IPS-18c (cell line): ENCODE measurements around the gene RIT1.
A peak's percentile ranks its signal among the peaks of the same experiment; 100 is the strongest.
"Not testable (repeated sequence)": the region's sequence is repeated elsewhere in the genome, so short reads cannot be mapped to it uniquely, and the experiment has no call there.

Source experiments
- H3K4me3 ChIP-seq: 2 replicates; pipeline ENCODE4 v1.7.0; 2013; ENCODE audit warnings: low read depth, mild to moderate bottlenecking, low read length, moderate library complexity; ENCODE audit not compliant: insufficient read depth
- H3K9me3 ChIP-seq: one replicate; pipeline ENCODE4 v1.6.1; 2013; ENCODE audit warnings: mild to moderate bottlenecking, low read length, moderate library complexity; ENCODE audit not compliant: control insufficient read depth, insufficient read depth

The RIT1 gene

DNA sequence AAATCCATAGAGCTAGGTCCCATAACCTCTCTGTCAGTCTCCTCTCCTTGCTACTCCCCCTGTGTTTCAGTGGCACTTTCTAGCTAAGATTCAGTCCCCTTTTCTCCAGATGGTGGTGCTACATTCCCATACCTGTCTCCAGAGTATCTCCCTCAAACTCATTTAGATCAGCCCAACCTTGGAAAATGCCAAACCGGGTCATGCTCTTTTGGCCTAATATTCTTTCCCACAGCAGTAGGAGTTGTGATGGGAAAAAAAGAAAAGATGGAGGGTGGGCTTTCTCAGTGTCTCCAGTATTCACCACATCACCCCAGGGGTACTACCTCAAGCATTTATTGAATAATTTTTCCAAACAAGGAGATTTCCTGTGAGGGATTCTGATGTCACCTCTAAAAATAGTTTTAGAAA lies 27.1 kb upstream of the RIT1 start:
- H3K4me3 ChIP-seq = no peak overlapping the region
- no peaks in the 10 kb centered on the region for H3K9me3 ChIP-seq

DNA sequence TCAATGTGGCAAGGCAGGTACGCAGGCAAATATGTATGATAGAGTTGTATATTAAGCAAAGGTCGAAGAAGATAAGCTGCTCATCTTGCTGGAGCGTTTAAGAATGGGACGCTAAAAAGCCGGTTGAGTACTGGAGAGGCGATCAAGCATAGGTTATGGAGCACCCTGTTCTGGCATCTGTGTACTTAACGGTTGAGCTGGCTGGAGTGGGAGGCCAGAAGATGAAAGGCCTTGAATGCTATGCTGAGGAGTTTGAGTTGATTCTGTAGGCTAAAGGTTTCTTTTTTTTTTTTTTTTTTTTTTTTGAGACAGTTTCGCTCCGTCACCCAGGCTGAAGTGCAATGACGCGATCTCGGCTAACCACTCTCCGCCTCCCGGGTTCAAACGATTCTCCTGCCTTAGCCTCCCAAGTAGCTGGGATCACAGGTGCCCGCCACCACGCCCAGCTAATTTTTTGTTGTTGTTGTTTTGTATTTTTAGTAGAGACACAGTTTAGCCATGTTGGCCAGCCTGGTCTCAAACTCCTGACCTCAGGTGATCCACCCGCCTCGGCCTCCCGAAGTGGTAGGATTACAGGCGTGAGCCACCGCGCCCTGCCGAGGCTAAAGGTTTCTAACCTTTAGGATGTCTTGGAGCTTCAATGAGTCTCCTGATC lies 23.9 kb upstream of the RIT1 start:
- Histone ChIP-seq H3K4me3 (peak overlapping the region; percentile 95), H3K9me3 (no peaks in the 10 kb centered on the region)

DNA sequence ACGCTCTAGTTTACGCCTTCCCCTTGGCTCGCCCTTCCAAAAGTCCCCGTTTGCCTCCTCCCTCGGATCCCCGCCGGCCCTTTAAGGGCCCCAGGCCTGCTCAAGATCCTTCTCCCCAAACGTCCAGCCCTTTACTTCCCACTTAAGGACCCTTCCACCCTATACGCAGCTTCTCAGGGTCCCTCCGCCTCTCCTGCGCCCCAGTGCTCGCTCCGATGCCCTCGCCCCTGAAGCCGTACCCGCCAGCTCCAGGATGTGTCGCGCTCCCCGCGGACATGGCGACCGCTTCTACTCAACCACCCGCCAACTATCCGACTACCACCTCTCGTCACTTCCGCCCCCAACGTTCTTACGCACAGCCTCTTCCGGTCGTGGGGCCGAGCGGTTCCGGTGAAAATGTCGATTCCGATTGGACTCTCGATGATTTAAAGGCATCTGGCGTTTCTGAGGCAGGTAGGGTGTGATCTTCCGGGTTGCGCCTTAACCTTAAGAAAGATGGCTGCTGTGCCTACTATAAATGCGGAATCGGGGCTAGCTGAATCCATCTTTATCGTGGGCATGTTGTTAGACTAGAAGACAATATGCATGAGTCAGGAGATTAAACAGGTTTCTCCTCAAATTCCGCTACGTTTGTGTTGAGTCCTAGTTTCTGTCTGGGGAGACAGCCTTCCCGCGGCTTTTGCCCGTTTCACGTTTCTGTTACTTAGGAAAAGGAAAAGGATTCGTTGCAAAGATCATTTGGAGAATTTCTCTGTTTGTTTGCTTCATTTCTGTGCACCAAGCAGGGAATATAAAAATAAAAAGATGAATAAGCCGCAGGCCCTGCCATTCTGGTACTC lies 23.2 kb upstream of the RIT1 start, which contains the start of gene KHDC4:
Gene KHDC4, minus strand, starts transcription at position 317 of the 839 bp plus-strand sequence. Its CDS starts 40 bp downstream, at position 277.
- no peaks in the 10 kb centered on the region for H3K9me3 ChIP-seq
- peak within 1 kb of the TSS; percentile 95 for H3K4me3 ChIP-seq

DNA sequence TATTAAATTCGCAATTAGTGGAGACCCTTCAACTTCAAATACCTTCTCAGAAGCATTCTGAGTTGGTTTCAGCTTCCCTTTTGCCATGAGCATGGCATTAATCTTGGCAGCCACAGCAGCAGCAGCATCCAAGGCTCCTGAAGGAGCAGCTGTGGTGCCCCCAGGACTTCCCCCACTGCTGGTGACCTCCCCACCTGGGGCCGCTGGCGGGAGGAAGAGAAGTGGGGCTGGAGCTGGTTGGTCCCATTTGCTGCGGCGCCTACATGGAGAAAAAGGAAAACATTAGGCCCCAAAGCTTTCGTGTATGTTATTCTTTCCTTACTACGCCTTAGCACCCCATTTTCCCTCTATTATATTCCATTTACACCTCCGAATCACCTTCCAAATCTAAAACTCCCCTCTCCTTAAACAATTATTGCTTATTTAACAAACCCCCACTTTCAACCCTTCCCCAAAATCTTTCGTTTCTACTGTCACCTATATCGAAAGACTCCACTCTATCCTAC lies 22.5 kb upstream of the RIT1 start:
- H3K9me3 ChIP-seq = no peaks in the 10 kb centered on the region
- H3K4me3 ChIP-seq = peak overlapping the region; percentile 95

DNA sequence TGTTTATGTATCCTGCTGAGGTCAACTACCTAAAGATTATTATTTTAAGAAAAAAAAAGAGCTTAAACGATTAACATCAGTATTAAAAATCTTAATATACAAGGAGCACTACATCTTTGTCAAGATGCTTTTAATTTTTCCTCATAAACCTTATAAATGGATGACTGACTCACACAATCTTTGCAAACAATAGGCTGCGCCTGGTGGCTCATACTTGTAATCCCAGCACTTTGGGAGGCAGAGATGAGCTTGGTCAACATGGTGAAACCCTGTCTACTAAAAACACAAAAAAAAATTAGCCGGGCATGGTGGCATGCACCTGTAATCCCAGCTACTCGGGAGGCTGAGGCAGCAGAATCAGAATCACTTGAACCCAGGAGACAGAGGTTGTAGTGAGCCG lies 21.3 kb upstream of the RIT1 start:
- H3K4me3 ChIP-seq = no peak overlapping the region; the same call in 1 of the 2 replicates
- H3K9me3 ChIP-seq = no peaks in the 10 kb centered on the region

DNA sequence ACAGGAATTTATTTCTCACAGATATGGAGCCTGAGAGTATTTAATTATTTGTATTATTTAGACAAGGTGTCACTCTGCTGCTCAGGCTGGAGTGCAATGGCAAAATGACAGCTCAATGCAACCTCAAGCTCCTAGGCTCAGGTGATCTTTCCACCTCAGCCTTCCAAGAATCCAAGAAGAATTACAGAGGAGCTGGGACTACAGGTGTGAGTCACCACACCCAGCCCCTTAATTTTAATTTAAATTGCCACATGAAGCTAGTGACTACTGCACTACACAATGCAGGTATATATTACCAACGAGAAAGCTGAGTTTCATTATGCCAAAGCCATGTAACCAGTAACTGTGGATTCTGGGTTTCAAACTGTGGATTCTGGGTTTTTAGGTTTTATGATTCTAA lies 20.9 kb upstream of the RIT1 start:
- Histone ChIP-seq H3K9me3 (no peaks in the 10 kb centered on the region), H3K4me3 (peak overlapping the region; percentile 9; the same call in 1 of the 2 replicates)

DNA sequence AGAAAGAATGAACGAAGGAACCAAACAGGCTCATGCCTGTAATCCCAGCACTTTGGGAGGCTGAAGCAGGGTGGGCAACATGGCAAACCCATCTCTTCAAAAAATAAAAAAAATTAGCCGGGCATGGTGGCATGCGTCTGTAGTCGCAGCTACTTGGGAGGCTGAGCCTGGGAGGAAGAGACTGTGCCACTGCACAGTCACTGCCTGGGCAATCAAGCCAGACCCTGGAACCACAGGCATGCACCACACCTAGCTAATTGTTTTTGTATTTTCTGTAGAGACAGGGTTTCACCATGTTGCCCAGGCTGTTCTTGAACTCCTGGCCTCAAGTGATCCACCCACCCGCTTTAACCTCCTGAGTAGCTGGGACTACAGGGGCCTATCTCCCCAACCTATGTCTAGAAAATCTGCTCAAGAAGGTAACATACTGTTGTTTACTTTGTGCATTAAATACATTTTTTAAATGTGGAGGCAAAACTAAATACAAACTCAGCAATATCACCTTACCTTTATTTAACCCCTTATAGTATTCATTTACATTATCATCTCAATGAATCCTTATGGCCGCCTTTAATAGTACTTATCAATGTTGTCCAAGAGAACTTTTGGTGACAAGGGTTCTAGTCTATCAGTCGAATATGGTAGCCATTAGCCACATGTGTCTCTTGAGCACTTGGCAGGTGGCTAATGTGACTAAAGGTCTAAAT lies 20.3 kb upstream of the RIT1 start:
- no peaks in the 10 kb centered on the region for H3K9me3 ChIP-seq
- H3K4me3 ChIP-seq = peak overlapping the region; percentile 4; the same call in 1 of the 2 replicates

DNA sequence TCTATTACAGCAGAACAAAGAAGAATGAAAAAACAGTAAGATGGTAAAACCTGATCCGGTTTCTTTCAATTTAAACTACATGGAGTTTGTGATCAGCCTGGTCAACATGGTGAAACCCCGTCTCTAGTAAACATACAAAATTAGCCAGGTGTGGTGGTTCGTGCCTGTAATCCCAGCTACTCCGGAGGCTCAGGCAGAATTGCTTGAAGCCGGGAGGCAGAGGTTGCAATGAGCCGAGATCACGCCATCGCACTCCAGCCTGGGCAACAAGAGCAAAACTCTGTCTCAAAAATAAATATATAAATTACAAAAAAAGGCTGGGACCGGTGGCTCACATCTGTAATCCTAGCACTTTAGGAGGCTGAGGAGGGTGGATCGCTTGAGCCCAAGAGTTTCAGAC lies 19.6 kb upstream of the RIT1 start:
- H3K4me3 ChIP-seq, H3K9me3 ChIP-seq: not testable (repeated sequence)

DNA sequence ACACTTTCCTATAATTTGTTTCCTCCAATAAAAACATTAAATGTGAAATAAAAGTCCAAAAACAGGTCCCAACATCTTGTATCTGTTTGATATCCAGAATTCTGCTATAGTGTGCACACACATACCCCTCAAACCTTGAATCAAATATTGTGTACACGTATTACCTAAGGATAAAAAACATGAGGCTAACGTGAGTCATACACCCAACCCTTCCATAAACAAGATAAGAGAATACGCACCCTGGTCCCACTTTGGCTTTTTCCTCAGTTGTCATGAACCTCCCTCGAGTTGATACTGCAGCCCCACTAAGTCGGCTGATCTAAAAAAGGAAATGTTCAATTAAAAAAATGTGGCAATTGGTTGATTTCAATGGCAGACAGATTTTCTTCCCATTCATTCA lies 17.9 kb upstream of the RIT1 start:
- Histone ChIP-seq H3K4me3 (no peak overlapping the region), H3K9me3 (no peaks in the 10 kb centered on the region)

DNA sequence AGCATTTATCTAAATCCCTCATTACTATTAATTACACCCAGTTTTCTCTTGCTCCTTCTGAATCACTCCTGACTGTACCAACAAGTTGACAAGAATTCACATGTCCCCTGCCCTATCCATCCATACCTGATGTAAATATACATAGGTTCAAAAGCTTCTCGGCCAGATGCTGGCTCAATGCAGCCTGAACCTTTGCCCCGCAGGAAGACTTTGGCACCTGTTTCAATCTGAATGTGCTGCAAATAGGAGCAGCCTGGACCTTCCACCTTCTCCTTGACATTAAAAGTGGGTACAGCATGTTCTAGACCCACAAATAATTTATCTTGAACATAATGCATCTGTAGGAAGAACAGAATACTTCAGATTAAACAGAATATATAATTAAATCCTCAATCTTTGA lies 14.4 kb upstream of the RIT1 start:
- H3K4me3 ChIP-seq = no peak overlapping the region
- no peaks in the 10 kb centered on the region for H3K9me3 ChIP-seq

DNA sequence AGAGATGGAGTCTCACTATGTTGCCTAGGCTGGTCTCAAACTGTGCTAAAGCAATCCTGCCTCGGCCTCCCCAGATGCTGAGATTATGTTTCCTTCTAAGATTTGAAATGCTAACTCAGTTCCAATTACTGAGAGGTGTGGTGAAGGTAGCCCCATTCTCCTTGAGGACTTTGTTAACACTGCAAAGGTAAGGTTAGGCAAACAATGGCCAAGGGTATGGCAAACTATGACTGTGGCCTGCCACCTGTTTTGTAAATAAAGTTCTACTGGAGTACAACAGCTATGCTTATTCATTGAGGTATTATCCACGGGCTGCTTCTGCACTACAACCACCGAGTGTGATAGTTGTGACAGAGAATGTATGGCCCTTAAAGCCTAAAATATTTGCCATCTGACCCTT lies 9.6 kb upstream of the RIT1 start:
- H3K4me3 ChIP-seq = no peak overlapping the region
- H3K9me3 ChIP-seq = no peaks in the 10 kb centered on the region

DNA sequence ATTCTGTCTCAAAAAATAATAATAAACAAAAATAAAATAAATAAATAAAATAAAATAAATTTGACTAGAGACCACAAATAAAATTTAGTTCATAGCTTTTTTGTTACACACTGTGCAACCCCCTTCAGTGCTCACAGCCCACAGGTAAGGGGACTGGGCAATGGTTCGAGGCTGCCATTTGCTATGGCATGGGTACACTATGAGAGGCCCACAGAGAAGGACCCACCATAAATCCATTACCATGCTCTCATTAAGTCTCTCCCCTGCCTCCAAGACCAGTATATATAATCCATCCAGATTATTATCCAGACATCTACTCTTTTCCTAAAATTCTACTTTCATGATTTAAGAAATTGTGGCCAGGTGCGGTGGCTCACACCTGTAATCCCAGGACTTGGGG lies 8.7 kb upstream of the RIT1 start:
- Histone ChIP-seq H3K4me3 (no peak overlapping the region), H3K9me3 (no peaks in the 10 kb centered on the region)

DNA sequence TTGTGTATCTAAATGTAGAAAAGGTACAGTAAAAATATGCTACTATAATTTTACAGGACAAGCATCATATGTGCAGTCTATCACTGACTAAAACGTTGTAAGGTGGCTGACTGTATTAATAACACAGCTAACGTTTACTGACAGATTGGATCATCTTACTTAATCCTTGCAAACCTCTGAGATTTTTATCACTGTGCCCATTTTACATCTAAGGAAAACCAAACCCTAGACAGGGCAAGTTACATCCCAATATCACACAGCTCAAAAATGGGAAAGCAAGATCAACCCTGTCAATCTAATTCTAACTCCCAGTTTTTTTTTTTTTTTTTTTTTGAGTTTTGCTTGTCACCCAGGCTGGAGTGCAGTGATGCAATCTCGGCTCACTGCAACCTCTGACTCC lies 7.5 kb upstream of the RIT1 start:
- H3K9me3 ChIP-seq = no peaks in the 10 kb centered on the region

DNA sequence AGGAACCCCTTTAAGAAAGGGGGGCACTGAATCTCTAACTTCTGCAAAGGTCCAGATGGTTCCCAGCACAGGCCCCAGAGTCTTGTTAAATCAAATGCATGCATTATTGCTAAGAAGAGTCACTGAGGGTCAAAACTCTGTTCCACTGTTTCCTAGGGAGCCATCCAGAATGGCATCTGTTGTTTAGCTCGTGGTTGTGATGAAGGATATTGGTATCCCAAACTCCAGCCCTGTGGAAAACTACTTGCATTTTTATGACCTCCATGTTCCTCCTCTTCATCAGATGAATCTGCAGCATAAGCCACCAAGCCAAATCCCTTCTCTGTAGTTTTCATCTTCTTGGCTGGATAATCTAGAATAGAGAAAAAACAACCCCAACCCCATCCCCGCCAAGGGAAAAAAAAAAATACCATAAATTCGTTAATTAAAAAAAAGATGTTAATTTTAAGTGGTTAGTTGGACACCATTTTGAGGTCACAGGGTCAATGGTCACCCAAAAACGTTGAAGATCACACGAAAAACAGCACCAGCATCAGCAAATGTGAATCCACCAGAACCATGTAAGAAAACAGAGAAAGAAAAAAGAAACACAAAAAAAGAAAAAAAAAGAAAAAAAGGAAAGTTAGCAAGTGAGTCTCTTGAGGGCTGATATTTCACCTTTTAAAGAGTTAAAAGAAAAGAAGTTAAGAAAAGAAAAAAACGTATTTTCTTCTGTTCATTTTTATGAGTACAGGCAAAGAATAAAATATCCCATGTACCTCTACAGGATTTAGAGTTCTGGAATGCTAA lies 3.0 kb upstream of the RIT1 start:
- Histone ChIP-seq H3K4me3 (no peak overlapping the region), H3K9me3 (no peaks in the 10 kb centered on the region)

More for the DNA sequence above, 7.5 kb upstream of the RIT1 start:
- no peak overlapping the region for H3K4me3 ChIP-seq

DNA sequence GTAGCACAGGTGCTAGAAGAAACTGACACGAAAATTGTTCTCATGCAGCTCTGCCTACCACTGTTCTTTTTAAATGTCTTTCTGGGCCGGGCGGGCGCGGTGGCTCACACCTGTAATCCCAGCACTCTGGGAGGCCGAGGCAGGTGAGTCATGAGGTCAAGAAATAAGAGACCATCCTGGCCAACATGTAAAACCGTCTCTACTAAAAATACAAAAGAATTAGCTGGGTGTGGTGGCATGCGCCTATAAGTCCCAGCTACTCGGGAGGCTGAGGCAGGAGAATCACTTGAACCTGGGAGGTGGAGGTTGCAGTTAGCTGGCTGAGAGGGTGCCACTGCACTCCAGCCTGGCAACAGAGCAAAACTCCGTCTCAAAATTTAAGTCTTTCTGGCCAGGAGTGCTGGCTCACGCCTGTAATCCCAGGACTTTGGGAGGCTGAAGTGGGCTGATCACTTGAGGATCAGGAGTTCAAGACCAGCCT lies 947 bp upstream of the RIT1 start:
- Histone ChIP-seq H3K4me3 (no peak overlapping the region), H3K9me3 (no peaks in the 10 kb centered on the region)

DNA sequence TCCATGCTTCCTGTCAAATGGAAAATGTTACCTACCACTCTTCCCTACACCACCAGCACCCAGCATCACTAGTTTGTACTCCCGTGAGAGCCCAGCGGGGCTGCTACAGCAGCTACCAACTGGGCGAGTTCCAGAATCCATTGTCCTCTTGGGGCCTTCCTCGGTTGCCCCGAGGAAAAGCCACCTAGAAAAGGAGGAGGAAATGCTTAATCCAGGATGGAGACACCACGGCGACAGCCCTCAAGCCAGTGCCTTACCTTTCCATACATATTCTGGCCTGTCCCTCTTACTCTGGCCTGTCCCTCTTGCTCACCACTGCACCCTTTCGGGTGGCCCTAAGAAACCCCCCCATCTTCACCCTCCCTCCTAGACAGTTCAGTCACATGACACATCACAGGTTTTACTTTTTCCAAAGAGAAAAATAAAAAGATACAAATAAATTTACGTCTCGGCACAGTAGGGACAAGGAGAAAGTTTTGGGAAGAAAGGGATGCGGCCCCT lies 478 bp downstream of the RIT1 start:
- H3K9me3 ChIP-seq = no peaks in the 10 kb centered on the region
- H3K4me3 ChIP-seq = peak overlapping the region; percentile 53

DNA sequence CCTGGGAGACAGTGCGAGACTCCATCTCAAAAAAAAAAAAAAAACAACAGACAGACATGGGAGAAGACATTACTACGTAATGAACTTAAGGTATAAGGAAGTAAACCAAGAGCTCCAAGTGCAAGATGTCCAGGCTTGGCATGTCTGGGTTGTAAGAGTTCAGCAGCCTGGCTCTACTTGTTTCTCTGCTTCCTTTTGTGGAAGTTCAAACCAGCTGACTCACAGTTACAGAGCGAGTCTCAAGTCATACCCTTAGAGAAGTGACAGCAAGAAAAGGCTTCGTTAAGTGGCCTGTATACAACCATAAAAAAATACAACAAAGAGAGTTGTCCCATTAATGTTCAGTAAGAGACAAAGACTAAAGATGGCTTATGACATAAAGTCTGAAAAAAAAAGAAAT lies 1.3 kb downstream of the RIT1 start:
- Histone ChIP-seq H3K9me3 (no peaks in the 10 kb centered on the region), H3K4me3 (no peak overlapping the region)
